Measurements from ENCODE around the gene GSAP. TPM values are rescaled to one million over a fixed set of nuclear protein-coding genes. Genes with fewer than 3 reads are reported as not detected.

Gene GSAP
- total and polyA plus RNA-seq, 2 of the 4 experiments (the other 2 are of a cell fraction), result 1.6 to 1.8 TPM

DNA sequence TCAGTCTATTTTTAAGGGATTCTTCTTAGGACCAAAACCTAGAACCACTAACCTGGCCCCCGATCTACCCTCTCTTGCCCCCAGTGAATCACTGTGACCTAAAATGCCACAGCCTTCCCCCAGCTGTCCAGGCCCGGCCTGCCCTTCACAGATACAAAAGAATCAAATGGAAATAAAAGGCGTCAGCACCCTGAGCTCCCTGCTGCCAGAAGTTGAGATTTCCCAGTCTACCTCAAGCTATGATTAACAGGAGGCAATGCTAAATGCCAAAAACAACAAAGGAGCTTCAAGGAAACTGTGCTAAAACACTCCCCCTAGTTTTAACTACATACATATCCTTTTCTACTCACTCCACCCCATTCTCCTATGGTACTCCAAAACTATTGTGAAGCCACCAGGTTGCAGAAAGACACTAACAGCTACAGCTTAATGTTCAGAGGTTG is 67.8 kb downstream of the GSAP start:
- Histone ChIP-seq H4K91ac (ENCODE audit: insufficient read depth, low read depth, low read length) (no peak overlapping the region), H2BK5ac (ENCODE audit: low read depth, low read length, poor library complexity, severe bottlenecking) (no peak overlapping the region), H3K27me3 (ENCODE audit: control insufficient read depth, insufficient read depth, low read length) (no peaks in the 10 kb centered on the region), H4K8ac (ENCODE audit: low read depth in 2 of 2, low read length in 2 of 2) (0 out of 4 replicates have a peak overlapping the region, but pooled peaks of 1 of the 2 experiments have one; percentile 8), H4K20me1 (ENCODE audit: insufficient read depth, low read length) (no peaks in the 10 kb centered on the region), H3K9me1 (ENCODE audit: insufficient read depth, low read length) (no peaks in the 10 kb centered on the region), H3K23ac (ENCODE audit: low read depth, low read length) (no peak overlapping the region), H3K79me1 (ENCODE audit: low read depth in 1 of 2, low read length in 2 of 2) (no peaks in the 10 kb centered on the region), H2BK20ac (ENCODE audit: low read depth, low read length) (no peak overlapping the region), H3K9ac (ENCODE audit: low read depth, low read length) (no peak overlapping the region), H3K18ac (ENCODE audit: low read depth, low read length) (no peak overlapping the region), H3K56ac (ENCODE audit: extremely low read depth, insufficient read depth, low read length) (0 out of 2 replicates have a peak overlapping the region, but pooled peaks have one; percentile 21), H3K4me2 (ENCODE audit: low read depth, low read length) (no peak overlapping the region), H3K27ac (ENCODE audit: insufficient read depth, low read length) (no peak overlapping the region), H4K5ac (ENCODE audit: low read depth, low read length) (no peak overlapping the region), H3K4me3 (ENCODE audit: insufficient read depth, low read depth, low read length) (no peak overlapping the region), H3K36me3 (ENCODE audit: control insufficient read depth, insufficient read depth, low read length) (no peaks in the 10 kb centered on the region), H3K4me1 (ENCODE audit: control insufficient read depth, insufficient read depth, low read length) (peaks cover 10% of the 10 kb centered on the region), H2AK5ac (ENCODE audit: low read depth, low read length) (no peak overlapping the region), H3K9me3 (ENCODE audit: control insufficient read depth, insufficient read depth, low read length) (no peaks in the 10 kb centered on the region), H3K14ac (replicated peaks; ENCODE audit: low read depth, low read length) (no peak overlapping the region), H2AK9ac (replicated peaks; ENCODE audit: low read depth, low read length, poor library complexity) (no peak overlapping the region), H3K4ac (ENCODE audit: low read depth, low read length) (no peak overlapping the region), H2BK15ac (ENCODE audit: low read depth, low read length) (no peak overlapping the region), H2AFZ (replicated peaks; ENCODE audit: low read length, poor library complexity) (no peak overlapping the region), H2BK120ac (ENCODE audit: low read depth, low read length) (no peak overlapping the region)
- 60% methylated on average over 1 of the region's 3 CpGs; no CpG with 5 or more reads in 1 of the 2 experiments for WGBS, 2 experiments (ENCODE audit: extremely low coverage in 2 of 2, insufficient read length in 1 of 2)
- dilution Hi-C loops (cut with HindIII; ENCODE audit: low sequenced_read_pairs, unreplicated experiment), result no loop called here
- intact Hi-C loops (cut with micrococcal nuclease), result no loop called here
- ChIA-PET POLR2A (ENCODE audit: unreplicated experiment) (interaction anchor here (0.5 kb wide), 1 partner anchor 187 kb away, joined by 4 read pairs; no protein-coding TSS in a partner anchor), CTCF (no interaction called here)
- BruUV-seq (replicated peaks), result no TSS peak
- DNase-seq (peak; percentile 82), ATAC-seq (ENCODE audit: low read depth) (peak; percentile 37; the same call in 1 of the 2 replicates)
- in situ Hi-C loops (cut with MboI; ENCODE audit: low sequenced_read_pairs), result no loop called here
- TF ChIP-seq CEBPB (IDR thresholded peaks at IDR 0.05; ENCODE audit: low read depth, low read length), result no peak
- no peak for TF ChIP-seq SMC3 (IDR thresholded peaks at IDR 0.05; ENCODE audit: low read depth, low read length)
- TF ChIP-seq MAFK (IDR thresholded peaks at IDR 0.05; ENCODE audit: low read depth, low read length), result no peak
- no peak for TF ChIP-seq CHD1 (IDR thresholded peaks at IDR 0.05; ENCODE audit: low read depth, low read length)
- no peak for TF ChIP-seq RCOR1 (IDR thresholded peaks at IDR 0.05; ENCODE audit: insufficient replicate concordance, low read length)
- no peak for TF ChIP-seq FOS (IDR thresholded peaks at IDR 0.05; ENCODE audit: low read depth, low read length)
- TF ChIP-seq, protein P1, sequence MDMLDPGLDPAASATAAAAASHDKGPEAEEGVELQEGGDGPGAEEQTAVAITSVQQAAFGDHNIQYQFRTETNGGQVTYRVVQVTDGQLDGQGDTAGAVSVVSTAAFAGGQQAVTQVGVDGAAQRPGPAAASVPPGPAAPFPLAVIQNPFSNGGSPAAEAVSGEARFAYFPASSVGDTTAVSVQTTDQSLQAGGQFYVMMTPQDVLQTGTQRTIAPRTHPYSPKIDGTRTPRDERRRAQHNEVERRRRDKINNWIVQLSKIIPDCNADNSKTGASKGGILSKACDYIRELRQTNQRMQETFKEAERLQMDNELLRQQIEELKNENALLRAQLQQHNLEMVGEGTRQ (IDR thresholded peaks at IDR 0.05; ENCODE audit: low read depth, low read length), result no peak
- no peak for TF ChIP-seq POLR2A (IDR thresholded peaks at IDR 0.05; ENCODE audit: low read depth, low read length)
- TF ChIP-seq, protein P2, sequence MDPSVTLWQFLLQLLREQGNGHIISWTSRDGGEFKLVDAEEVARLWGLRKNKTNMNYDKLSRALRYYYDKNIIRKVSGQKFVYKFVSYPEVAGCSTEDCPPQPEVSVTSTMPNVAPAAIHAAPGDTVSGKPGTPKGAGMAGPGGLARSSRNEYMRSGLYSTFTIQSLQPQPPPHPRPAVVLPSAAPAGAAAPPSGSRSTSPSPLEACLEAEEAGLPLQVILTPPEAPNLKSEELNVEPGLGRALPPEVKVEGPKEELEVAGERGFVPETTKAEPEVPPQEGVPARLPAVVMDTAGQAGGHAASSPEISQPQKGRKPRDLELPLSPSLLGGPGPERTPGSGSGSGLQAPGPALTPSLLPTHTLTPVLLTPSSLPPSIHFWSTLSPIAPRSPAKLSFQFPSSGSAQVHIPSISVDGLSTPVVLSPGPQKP (IDR thresholded peaks at IDR 0.05; ENCODE audit: borderline replicate concordance, low read depth, low read length), result no peak
- no peak for TF ChIP-seq MXI1 (IDR thresholded peaks at IDR 0.05; ENCODE audit: borderline replicate concordance, low read depth, low read length)
- no peak for TF ChIP-seq RFX5 (IDR thresholded peaks at IDR 0.05; ENCODE audit: low read depth, low read length)
- TF ChIP-seq BHLHE40 (IDR thresholded peaks at IDR 0.05; ENCODE audit: low read depth, low read length), result no peak
- TF ChIP-seq RAD21 (IDR thresholded peaks at IDR 0.05; ENCODE audit: low read length), result no peak
- TF ChIP-seq, protein P3, sequence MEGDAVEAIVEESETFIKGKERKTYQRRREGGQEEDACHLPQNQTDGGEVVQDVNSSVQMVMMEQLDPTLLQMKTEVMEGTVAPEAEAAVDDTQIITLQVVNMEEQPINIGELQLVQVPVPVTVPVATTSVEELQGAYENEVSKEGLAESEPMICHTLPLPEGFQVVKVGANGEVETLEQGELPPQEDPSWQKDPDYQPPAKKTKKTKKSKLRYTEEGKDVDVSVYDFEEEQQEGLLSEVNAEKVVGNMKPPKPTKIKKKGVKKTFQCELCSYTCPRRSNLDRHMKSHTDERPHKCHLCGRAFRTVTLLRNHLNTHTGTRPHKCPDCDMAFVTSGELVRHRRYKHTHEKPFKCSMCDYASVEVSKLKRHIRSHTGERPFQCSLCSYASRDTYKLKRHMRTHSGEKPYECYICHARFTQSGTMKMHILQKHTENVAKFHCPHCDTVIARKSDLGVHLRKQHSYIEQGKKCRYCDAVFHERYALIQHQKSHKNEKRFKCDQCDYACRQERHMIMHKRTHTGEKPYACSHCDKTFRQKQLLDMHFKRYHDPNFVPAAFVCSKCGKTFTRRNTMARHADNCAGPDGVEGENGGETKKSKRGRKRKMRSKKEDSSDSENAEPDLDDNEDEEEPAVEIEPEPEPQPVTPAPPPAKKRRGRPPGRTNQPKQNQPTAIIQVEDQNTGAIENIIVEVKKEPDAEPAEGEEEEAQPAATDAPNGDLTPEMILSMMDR (conservative IDR thresholded peaks at IDR 0.05; ENCODE audit: low read depth, low read length), result no peak

Measured in IMR-90 (cell line).